ENCODE results near the gene CYP51A1.
"Not testable (repeated sequence)": the region's sequence is repeated elsewhere in the genome, so short reads cannot be mapped to it uniquely, and the experiment has no call there.

Gene CYP51A1

DNA sequence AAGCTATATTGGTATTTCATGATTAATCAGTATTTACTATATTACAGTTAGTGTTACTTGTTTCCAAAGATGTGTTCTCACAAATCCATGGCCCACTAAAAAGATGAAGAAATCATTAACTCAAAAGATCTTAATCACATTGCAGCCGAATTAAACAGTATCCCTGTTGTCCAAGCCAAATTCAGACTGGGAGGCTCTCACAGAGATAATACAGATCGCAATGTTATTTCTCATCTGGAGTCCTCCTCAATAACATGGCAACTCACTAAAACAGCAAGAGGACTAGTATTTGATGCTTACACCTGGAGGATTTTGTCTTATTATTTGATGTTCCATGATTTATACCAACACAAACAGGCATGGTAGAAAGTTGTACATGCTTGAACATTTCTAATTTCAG, 23.4 kb downstream of the CYP51A1 start:
- peaks cover 27% of the 10 kb centered on the region for H3K36me3 ChIP-seq (replicated peaks)
- in situ Hi-C loops (cut with HindIII; ENCODE audit: low pct_ligation_motif_present, low sequenced_read_pairs) = no loop called here
- TF ChIP-seq CTCF (IDR thresholded peaks at IDR 0.05; ENCODE audit: low read depth, low read length, missing control alignments) = no peak

DNA sequence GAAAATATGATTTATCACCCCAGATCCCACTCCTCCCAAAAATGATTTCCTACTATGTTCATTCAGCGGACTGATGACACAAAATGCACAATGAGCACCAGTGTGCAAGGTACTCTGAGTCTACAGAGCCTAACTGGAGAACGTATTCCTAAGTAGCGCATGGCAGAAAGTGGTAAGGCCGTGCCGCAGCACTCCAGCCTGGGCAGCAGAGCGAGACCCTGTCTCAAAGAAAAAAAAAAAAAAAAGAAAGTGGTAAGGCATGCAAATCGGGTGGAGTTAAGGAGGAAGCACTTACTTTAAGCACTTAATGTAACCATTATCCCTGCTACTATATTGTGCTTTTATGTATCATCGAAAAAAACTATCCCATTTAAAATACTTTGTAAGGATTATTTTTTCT, 25.5 kb downstream of the CYP51A1 start:
- in situ Hi-C loops (cut with HindIII; ENCODE audit: low pct_ligation_motif_present, low sequenced_read_pairs) = no loop called here
- Histone ChIP-seq H3K27ac (no peak overlapping the region), H3K36me3 (replicated peaks) (peaks cover 30% of the 10 kb centered on the region), H3K4me3 (ENCODE audit: low read depth, low read length) (no peak overlapping the region), H3K27me3 (replicated peaks) (no peaks in the 10 kb centered on the region)
- no peak for DNase-seq
- TF ChIP-seq CTCF (IDR thresholded peaks at IDR 0.05; ENCODE audit: low read depth, low read length, missing control alignments) = no peak

More for the DNA sequence above, 23.4 kb downstream of the CYP51A1 start:
- no peak for DNase-seq
- H3K4me3 ChIP-seq (ENCODE audit: low read depth, low read length) = no peak overlapping the region
- no peaks in the 10 kb centered on the region for H3K27me3 ChIP-seq (replicated peaks)
- H3K27ac ChIP-seq = no peak overlapping the region

DNA sequence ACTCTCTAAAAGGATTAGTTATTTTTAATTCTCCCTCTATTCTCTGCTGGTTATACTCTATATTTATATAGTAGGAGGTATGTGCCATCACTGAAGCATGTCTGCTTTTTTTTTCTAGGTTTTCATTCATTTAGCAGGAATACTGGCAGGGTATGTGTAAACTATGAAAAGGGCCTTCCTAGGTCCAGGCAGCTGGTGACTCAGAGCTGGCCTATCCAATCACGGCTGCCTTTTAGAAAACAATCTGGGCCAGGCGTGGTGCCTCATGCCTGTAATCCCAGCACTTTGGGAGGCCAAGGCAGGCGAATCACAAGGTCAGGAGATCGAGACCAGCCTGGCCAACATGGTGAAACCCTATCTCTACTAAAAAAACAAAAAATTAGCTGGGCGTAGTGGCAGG, 31.4 kb downstream of the CYP51A1 start:
- in situ Hi-C loops (cut with HindIII; ENCODE audit: low pct_ligation_motif_present, low sequenced_read_pairs); H3K27ac ChIP-seq; H3K4me3 ChIP-seq (ENCODE audit: low read depth, low read length); H3K27me3 ChIP-seq (replicated peaks): not testable (repeated sequence)
- DNase-seq = peak; percentile 26
- peaks cover 55% of the 10 kb centered on the region for H3K36me3 ChIP-seq (replicated peaks)

DNA sequence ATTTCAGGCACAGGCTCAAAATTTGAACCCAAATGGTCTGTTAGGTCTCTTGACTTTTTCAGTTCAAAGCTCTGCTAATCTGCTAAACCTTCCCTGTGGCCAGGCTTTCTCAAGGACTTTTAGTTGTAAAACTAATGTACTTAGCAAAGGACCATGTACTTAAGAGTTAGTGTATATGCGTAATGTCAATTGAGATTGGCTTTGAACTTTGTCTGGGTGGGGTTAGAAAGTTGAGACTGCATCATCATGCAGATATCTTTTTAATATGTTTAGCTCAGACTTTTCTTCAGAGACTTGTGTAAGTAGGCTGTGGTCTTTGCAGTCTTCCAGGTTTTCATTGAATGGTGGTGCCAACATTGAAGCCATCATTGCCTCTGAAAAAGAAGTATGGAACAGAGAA, 33.7 kb downstream of the CYP51A1 start:
- Histone ChIP-seq H3K4me3 (ENCODE audit: low read depth, low read length) (no peak overlapping the region), H3K27ac (no peak overlapping the region), H3K27me3 (replicated peaks) (no peaks in the 10 kb centered on the region), H3K36me3 (replicated peaks) (peaks cover 65% of the 10 kb centered on the region)
- no peak for TF ChIP-seq CTCF (IDR thresholded peaks at IDR 0.05; ENCODE audit: low read depth, low read length, missing control alignments)
- in situ Hi-C loops (cut with HindIII; ENCODE audit: low pct_ligation_motif_present, low sequenced_read_pairs) = no loop called here
- no peak for DNase-seq

DNA sequence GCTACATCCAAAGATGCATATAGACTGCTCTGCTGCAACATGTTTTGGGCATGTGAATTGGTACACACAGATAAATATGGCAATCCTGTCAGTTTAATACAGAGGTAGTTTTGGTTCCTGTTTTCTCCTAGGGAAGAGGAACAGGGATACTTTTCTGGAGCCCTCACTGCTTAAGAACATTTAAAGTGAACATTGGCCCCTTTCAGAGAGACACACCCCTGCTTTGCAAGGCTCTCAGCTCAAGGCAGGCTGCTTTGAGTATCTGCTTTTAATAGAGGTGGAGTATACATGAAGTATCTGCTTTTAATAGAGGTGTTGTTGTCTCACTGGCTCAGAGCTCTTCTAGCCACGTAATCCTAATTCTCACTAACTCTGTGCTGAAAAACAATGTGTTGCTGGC, 38.9 kb downstream of the CYP51A1 start:
- no peak overlapping the region for H3K27ac ChIP-seq
- no peak for DNase-seq
- TF ChIP-seq CTCF (IDR thresholded peaks at IDR 0.05; ENCODE audit: low read depth, low read length, missing control alignments) = no peak
- in situ Hi-C loops (cut with HindIII; ENCODE audit: low pct_ligation_motif_present, low sequenced_read_pairs) = no loop called here
- H3K27me3 ChIP-seq (replicated peaks) = no peaks in the 10 kb centered on the region
- peaks cover 49% of the 10 kb centered on the region for H3K36me3 ChIP-seq (replicated peaks)
- H3K4me3 ChIP-seq (ENCODE audit: low read depth, low read length) = no peak overlapping the region

DNA sequence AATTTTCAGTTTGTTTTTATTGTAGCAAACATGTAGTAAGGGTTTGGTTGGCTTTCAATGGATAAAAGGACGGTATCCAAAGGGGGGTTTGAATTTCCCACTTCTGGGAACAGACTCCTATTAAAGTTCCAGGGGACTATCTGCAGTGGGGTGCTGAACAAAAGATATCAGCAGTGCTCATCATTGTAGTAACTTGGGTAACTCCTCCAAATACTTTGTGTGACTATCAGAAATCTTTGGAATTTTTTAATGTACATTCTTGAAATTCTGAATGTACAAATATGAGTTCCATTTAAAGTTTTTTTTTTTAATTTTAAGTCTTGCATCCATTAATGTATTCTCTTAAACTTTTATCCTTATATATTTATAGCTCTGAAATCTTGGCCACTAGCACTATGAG, 42.1 kb downstream of the CYP51A1 start:
- no peak overlapping the region for H3K4me3 ChIP-seq (ENCODE audit: low read depth, low read length)

More for the DNA sequence above, 42.1 kb downstream of the CYP51A1 start:
- Histone ChIP-seq H3K36me3 (replicated peaks) (peaks cover 41% of the 10 kb centered on the region), H3K27me3 (replicated peaks) (no peaks in the 10 kb centered on the region), H3K27ac (no peak overlapping the region)
- in situ Hi-C loops (cut with HindIII; ENCODE audit: low pct_ligation_motif_present, low sequenced_read_pairs) = no loop called here
- no peak for TF ChIP-seq CTCF (IDR thresholded peaks at IDR 0.05; ENCODE audit: low read depth, low read length, missing control alignments)
- no peak for DNase-seq
